Keratinocyte (primary cell): ENCODE measurements around the gene UPK3B. TPM values are rescaled to one million over a fixed set of nuclear protein-coding genes. Genes with fewer than 3 reads are reported as not detected.
A peak's percentile ranks its signal among the peaks of the same experiment; 100 is the strongest.
"Not testable (repeated sequence)": the region's sequence is repeated elsewhere in the genome, so short reads cannot be mapped to it uniquely, and the experiment has no call there.

ENCODE experiments used
- DNase-seq: peaks from one replicate; pipeline ENCODE4 v3.0.0-alpha.2; 2011; ENCODE audit warnings: low read depth, missing footprints, low spot score
- FAIRE-seq: peaks from 2 replicates; lab custom pipeline; 2011; peaks lifted over from hg19 to GRCh38; lab: Jason Lieb, UNC
- H2AFZ ChIP-seq: 2 replicates; pipeline ENCODE4 v1.6.0; 2012; ENCODE audit warnings: low read length, control low read depth, inconsistent platforms; ENCODE audit not compliant: control insufficient read depth
- H3K27ac ChIP-seq: 2 replicates; pipeline ENCODE4 v1.5.1; 2011; ENCODE audit warnings: low read length; ENCODE audit not compliant: control insufficient read depth, insufficient read depth
- H3K27me3 ChIP-seq: 3 replicates; pipeline ENCODE4 v1.6.0; 2011; ENCODE audit warnings: low read length; ENCODE audit not compliant: control insufficient read depth, insufficient read depth; ENCODE audit errors: extremely low read depth
- H3K36me3 ChIP-seq, 2 experiments: 2 replicates in 1 of 2; 3 replicates in 1 of 2; pipeline ENCODE4 v1.5.1; 2011; ENCODE audit warnings: low read length in 2 of 2, mild to moderate bottlenecking in 1 of 2; ENCODE audit not compliant: control insufficient read depth in 2 of 2, insufficient read depth in 2 of 2; ENCODE audit errors: extremely low read depth in 1 of 2
- H3K4me1 ChIP-seq: 3 replicates; pipeline ENCODE4 v1.5.1; 2011; ENCODE audit warnings: low read length; ENCODE audit not compliant: control insufficient read depth, insufficient read depth; ENCODE audit errors: extremely low read depth
- H3K4me2 ChIP-seq: 3 replicates; pipeline ENCODE4 v1.6.0; 2011; ENCODE audit warnings: low read depth, low read length; ENCODE audit not compliant: control insufficient read depth, insufficient read depth; ENCODE audit errors: extremely low read depth
- H3K4me3 ChIP-seq, 3 experiments: fragments of 200-600 bp in 1 of 3; sonication (generic) in 1 of 3; 2 replicates in 2 of 3; 3 replicates in 1 of 3; pipeline ENCODE4 v1.5.1; 2011 to 2016; ENCODE audit warnings: low read length in 3 of 3, mild to moderate bottlenecking in 3 of 3, control low read depth in 2 of 3, inconsistent platforms in 1 of 3, low read depth in 1 of 3, mixed read lengths in 1 of 3, mixed run types in 1 of 3, moderate library complexity in 1 of 3; ENCODE audit not compliant: control insufficient read depth in 2 of 3, insufficient read depth in 2 of 3; ENCODE audit errors: extremely low read depth in 1 of 3
- H3K79me2 ChIP-seq: 2 replicates; pipeline ENCODE4 v1.6.0; 2012; ENCODE audit warnings: low read length; ENCODE audit not compliant: control insufficient read depth, insufficient read depth
- H3K9ac ChIP-seq: 3 replicates; pipeline ENCODE4 v1.6.0; 2011; ENCODE audit warnings: low read length; ENCODE audit not compliant: control insufficient read depth, insufficient read depth; ENCODE audit errors: extremely low read depth
- H3K9me1 ChIP-seq: 3 replicates; pipeline ENCODE4 v1.6.0; 2011; ENCODE audit warnings: low read length; ENCODE audit not compliant: control insufficient read depth, insufficient read depth; ENCODE audit errors: extremely low read depth
- H3K9me3 ChIP-seq: 2 replicates; pipeline ENCODE4 v1.5.1; 2012; ENCODE audit warnings: low read depth, low read length; ENCODE audit not compliant: control insufficient read depth
- H4K20me1 ChIP-seq: 3 replicates; pipeline ENCODE4 v1.6.0; 2011; ENCODE audit warnings: low read length; ENCODE audit not compliant: control insufficient read depth, insufficient read depth; ENCODE audit errors: extremely low read depth
- dilution Hi-C: fragments of 300-500 bp; cut with MboI; formaldehyde crosslinking; loops from one replicate; pipeline ENCODE4 v1.7.0; 2020; ENCODE audit warnings: low sequenced_read_pairs; ENCODE audit not compliant: extremely low pct_ligation_motif_present
- polyA plus RNA-seq, 5 experiments: library from polyadenylated mRNA; depleted of rRNA in 3 of 5; stranded (reverse) in 3 of 5; stranded (forward) in 1 of 5; unstranded in 1 of 5; fragments of >200 nt; gene quantifications; 1 replicate in 1 of 5; 2 replicates in 3 of 5; 3 replicates in 1 of 5; pipeline versions ENCODE4 v1.2.1 to v1.2.3, GENCODE V29; 2011 to 2012; ENCODE audit warnings: missing spikeins in 2 of 5, low read depth in 1 of 5, low replicate concordance in 1 of 5

UPK3B gene
- polyA plus RNA-seq, 1 donor (not counting 4 experiments of a cell fraction or from before 2014, with no cell fraction given): 2.6 TPM

DNA sequence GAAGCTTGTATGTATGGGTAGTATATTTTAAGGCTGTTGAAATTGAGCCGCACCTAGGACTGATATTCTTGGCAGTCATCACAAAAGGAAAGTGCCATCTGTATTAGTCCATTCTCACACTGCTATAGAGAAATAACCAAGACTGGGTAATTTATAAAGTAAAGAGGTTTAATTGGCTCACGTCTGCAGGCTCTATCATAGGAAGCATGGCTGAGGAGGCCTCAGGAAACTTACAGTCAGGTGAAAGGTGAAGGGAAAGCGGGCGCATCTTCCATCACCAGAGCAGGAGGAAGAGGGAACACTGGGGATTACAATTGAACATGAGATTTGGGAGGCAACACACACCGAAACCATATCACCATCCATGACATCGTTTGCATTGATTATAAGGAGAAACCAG is 41.6 kb downstream of the UPK3B start:
- FAIRE-seq: not testable (repeated sequence)

DNA sequence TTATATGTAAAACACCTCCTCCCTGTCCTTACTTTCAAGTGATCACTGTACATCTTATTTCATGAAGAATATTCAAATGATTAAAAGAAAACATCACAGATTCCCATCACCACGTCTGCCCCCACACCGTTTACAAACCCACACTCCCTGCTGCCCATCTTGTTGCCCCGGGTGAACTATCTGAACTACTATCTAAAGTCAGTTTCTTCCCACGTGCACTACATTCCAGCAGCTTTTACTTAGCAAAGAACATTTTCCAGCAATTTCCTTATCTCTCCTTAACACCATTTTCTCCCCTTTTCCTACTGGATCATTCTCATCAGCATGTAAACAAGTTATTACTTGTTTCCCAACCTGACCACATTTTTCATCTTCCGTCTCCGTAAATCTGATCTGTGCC is 49.3 kb downstream of the UPK3B start:
- H3K4me2 ChIP-seq: peak overlapping the region; percentile 69
- H4K20me1 ChIP-seq, H3K27me3 ChIP-seq, H3K36me3 ChIP-seq, dilution Hi-C loops, H3K9ac ChIP-seq, H3K9me1 ChIP-seq, H3K9me3 ChIP-seq, H2AFZ ChIP-seq, DNase-seq: not testable (repeated sequence)
- peak overlapping the region in 1 of 3 experiments; percentile 40 for H3K4me3 ChIP-seq
- peak; percentile 94 for FAIRE-seq
- peak overlapping the region; percentile 36 for H3K27ac ChIP-seq
- peaks cover 63% of the 10 kb centered on the region for H3K79me2 ChIP-seq
- H3K4me1 ChIP-seq: peaks cover 12% of the 10 kb centered on the region

More for the DNA sequence above, 41.6 kb downstream of the UPK3B start:
- H3K4me1 ChIP-seq, H3K27me3 ChIP-seq, H3K4me3 ChIP-seq, H3K27ac ChIP-seq, H3K9ac ChIP-seq, H3K9me3 ChIP-seq, H3K4me2 ChIP-seq, H2AFZ ChIP-seq, H3K9me1 ChIP-seq, dilution Hi-C loops, DNase-seq, H3K36me3 ChIP-seq, H4K20me1 ChIP-seq: not testable (repeated sequence)
- peaks cover 52% of the 10 kb centered on the region for H3K79me2 ChIP-seq

DNA sequence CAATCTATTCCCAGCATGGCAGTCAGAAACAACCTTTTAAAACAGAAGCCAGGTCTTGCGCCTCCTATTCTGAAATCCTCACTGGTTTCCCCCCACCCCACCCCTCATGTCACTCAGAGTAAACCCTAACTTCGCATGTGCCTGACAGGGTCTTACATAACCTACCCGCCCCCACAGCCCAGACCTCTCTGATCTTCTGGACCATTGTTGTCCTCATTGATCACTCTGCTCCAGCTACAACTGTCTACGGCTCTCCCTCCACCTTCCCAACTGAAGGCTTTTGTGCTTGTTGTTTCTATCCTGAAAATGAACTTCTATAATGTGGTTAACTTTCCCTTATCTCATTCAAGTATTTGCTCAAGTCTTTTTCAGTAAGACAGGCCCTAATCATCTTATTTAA is 49.8 kb downstream of the UPK3B start:
- H4K20me1 ChIP-seq, H3K27me3 ChIP-seq, H3K27ac ChIP-seq, H3K4me3 ChIP-seq, H3K9me3 ChIP-seq, H3K9me1 ChIP-seq, DNase-seq, H2AFZ ChIP-seq, H3K9ac ChIP-seq, H3K36me3 ChIP-seq, dilution Hi-C loops, FAIRE-seq: not testable (repeated sequence)
- H3K4me2 ChIP-seq: peak overlapping the region; percentile 69
- peaks cover 60% of the 10 kb centered on the region for H3K79me2 ChIP-seq
- H3K4me1 ChIP-seq: peaks cover 12% of the 10 kb centered on the region

DNA sequence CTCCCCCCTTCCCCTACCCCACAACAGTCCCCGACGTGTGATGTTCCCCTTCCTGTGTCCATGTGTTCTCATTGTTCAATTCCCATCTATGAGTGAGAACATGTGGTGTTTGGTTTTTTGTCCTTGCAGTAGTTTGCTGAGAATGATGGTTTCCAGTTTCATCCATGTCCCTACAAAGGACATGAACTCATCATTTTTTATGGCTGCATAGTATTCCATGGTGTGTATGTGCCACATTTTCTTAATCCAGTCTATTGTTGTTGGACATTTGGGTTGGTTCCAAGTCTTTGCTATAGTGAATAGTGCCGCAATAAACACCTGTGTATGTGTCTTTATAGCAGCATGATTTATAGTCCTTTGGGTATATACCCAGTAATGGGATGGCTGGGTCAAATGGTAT is 51.0 kb downstream of the UPK3B start:
- FAIRE-seq, dilution Hi-C loops: not testable (repeated sequence)

DNA sequence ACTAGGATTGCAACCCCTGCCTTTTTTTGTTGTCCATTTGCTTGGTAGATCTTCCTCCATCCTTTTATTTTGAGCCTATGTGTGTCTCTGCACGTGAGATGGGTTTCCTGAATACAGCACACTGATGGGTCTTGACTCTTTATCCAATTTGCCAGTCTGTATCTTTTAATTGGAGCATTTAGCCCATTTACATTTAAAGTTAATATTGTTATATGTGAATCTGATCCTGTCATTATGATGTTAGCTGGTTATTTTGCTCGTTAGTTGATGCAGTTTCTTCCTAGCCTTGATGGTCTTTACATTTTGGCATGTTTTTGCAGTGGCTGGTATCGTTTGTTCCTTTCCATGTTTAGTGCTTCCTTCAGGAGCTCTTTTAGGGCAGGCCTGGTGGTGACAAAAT is 54.6 kb downstream of the UPK3B start:
- H3K9me1 ChIP-seq, DNase-seq, H4K20me1 ChIP-seq, dilution Hi-C loops, H3K4me3 ChIP-seq, H3K27me3 ChIP-seq, H2AFZ ChIP-seq, H3K4me1 ChIP-seq, FAIRE-seq, H3K27ac ChIP-seq, H3K4me2 ChIP-seq, H3K36me3 ChIP-seq, H3K9me3 ChIP-seq, H3K9ac ChIP-seq: not testable (repeated sequence)
- peaks cover 52% of the 10 kb centered on the region for H3K79me2 ChIP-seq

More for the DNA sequence above, 51.0 kb downstream of the UPK3B start:
- not testable (repeated sequence) for H3K36me3 ChIP-seq, H3K9ac ChIP-seq, H3K9me3 ChIP-seq, H3K27ac ChIP-seq, DNase-seq, H4K20me1 ChIP-seq, H3K27me3 ChIP-seq, H2AFZ ChIP-seq, H3K4me2 ChIP-seq, H3K9me1 ChIP-seq, H3K4me3 ChIP-seq
- Histone ChIP-seq H3K79me2 (peaks cover 58% of the 10 kb centered on the region), H3K4me1 (peaks cover 12% of the 10 kb centered on the region)
